GM23338 (cell line): ENCODE results near the gene DTNA. TPM values are rescaled to one million over a fixed set of nuclear protein-coding genes. Genes with fewer than 3 reads are reported as not detected.

ENCODE experiments used
- ATAC-seq: fragments of 200-7000 bp; cut with Tn5 transposase; 3 replicates; pipeline ENCODE4 v1.9.1; 2020
- DNase-seq: peaks from one replicate; pipeline ENCODE4 v3.0.0-alpha.2; 2015; ENCODE audit warnings: low spot score
- H2AFZ ChIP-seq: fragments of 200-600 bp; sonication (generic); 2 replicates; pipeline ENCODE4 v1.8.0; 2016; ENCODE audit warnings: antibody characterized with exemption, mild to moderate bottlenecking, moderate library complexity
- H3F3A ChIP-seq: fragments of 200-600 bp; sonication (generic); replicated peaks from 2 replicates; pipeline ENCODE4 v1.8.0; 2017; ENCODE audit warnings: antibody characterized with exemption, mixed run types, low read depth
- H3K27ac ChIP-seq: fragments of 200-600 bp; sonication (generic); 2 replicates; pipeline ENCODE4 v1.6.1; 2016; ENCODE audit warnings: low read depth
- H3K27me3 ChIP-seq: fragments of 200-600 bp; sonication (generic); 2 replicates; pipeline ENCODE4 v1.8.0; 2016; ENCODE audit warnings: mild to moderate bottlenecking, mixed run types, moderate library complexity; ENCODE audit not compliant: insufficient read depth
- H3K36me3 ChIP-seq: fragments of 200-600 bp; sonication (generic); 2 replicates; pipeline ENCODE4 v1.8.0; 2016; ENCODE audit warnings: mild to moderate bottlenecking; ENCODE audit not compliant: insufficient read depth
- H3K4me1 ChIP-seq: fragments of 200-600 bp; sonication (generic); 2 replicates; pipeline ENCODE4 v1.8.0; 2016; ENCODE audit warnings: mild to moderate bottlenecking, moderate library complexity; ENCODE audit not compliant: insufficient read depth
- H3K4me2 ChIP-seq: fragments of 200-600 bp; sonication (generic); 2 replicates; pipeline ENCODE4 v1.7.1; 2017; ENCODE audit warnings: mixed run types
- H3K4me3 ChIP-seq: fragments of 200-600 bp; sonication (generic); 2 replicates; pipeline ENCODE4 v1.6.1; 2016; ENCODE audit warnings: mixed run types
- H3K79me2 ChIP-seq: fragments of 200-600 bp; sonication (generic); replicated peaks from 2 replicates; pipeline ENCODE4 v1.8.0; 2017; ENCODE audit warnings: mild to moderate bottlenecking; ENCODE audit not compliant: insufficient read depth
- H3K9me2 ChIP-seq: fragments of 200-600 bp; sonication (generic); 2 replicates; pipeline ENCODE4 v1.8.0; 2017; ENCODE audit not compliant: insufficient read depth
- H4K20me1 ChIP-seq: fragments of 200-600 bp; sonication (generic); replicated peaks from 2 replicates; pipeline ENCODE4 v1.8.0; 2017; ENCODE audit warnings: mild to moderate bottlenecking; ENCODE audit not compliant: insufficient read depth
- H3K27ac Mint-ChIP-seq: 2 replicates; pipeline ENCODE4 v1.8.0; 2020; ENCODE audit warnings: inconsistent platforms, mild to moderate bottlenecking, moderate library complexity, mixed read lengths
- H3K27me3 Mint-ChIP-seq: 3 replicates; pipeline ENCODE4 v1.8.0; 2022; ENCODE audit warnings: low read depth, mild to moderate bottlenecking, moderate library complexity, mixed read lengths, inconsistent platforms; ENCODE audit not compliant: insufficient read depth, poor library complexity
- H3K36me3 Mint-ChIP-seq: 3 replicates; pipeline ENCODE4 v1.8.0; 2021; ENCODE audit warnings: low read depth, mild to moderate bottlenecking, inconsistent platforms, moderate library complexity, mixed read lengths
- H3K4me1 Mint-ChIP-seq: 3 replicates; pipeline ENCODE4 v1.8.0; 2020; ENCODE audit warnings: mild to moderate bottlenecking, inconsistent platforms, mixed read lengths
- H3K4me3 Mint-ChIP-seq: 3 replicates; pipeline ENCODE4 v1.8.0; 2021; ENCODE audit warnings: moderate library complexity, mild to moderate bottlenecking, inconsistent platforms, mixed read lengths
- H3K9me3 Mint-ChIP-seq: 3 replicates; pipeline ENCODE4 v1.8.0; 2020; ENCODE audit warnings: moderate library complexity, mild to moderate bottlenecking, inconsistent platforms, mixed read lengths
- EZH2 ChIP-seq: fragments of 200-600 bp; sonication (generic); IDR thresholded peaks from one replicate; pipeline ENCODE4 v1.8.0; 2017; ENCODE audit warnings: antibody characterized with exemption, mild to moderate bottlenecking, low read depth; ENCODE audit not compliant: unreplicated experiment
- EZH2phosphoT487 ChIP-seq: fragments of 200-600 bp; sonication (generic); IDR thresholded peaks from one replicate; pipeline ENCODE4 v1.8.1; 2018; ENCODE audit warnings: antibody characterized with exemption; ENCODE audit not compliant: unreplicated experiment
- JUNB ChIP-seq: IDR thresholded peaks from one replicate; pipeline ENCODE4 v1.6.1; 2016; ENCODE audit warnings: antibody characterized with exemption; ENCODE audit not compliant: unreplicated experiment
- NANOG ChIP-seq: IDR thresholded peaks from 2 replicates; pipeline ENCODE4 v1.6.1; 2016; ENCODE audit warnings: antibody characterized with exemption, borderline replicate concordance
- POLR2AphosphoS5 ChIP-seq: IDR thresholded peaks from 2 replicates; pipeline ENCODE4 v1.6.1; 2016; ENCODE audit warnings: antibody characterized with exemption, low read depth
- STAT1 ChIP-seq: IDR thresholded peaks from one replicate; pipeline ENCODE4 v1.6.1; 2016; ENCODE audit warnings: antibody characterized with exemption; ENCODE audit not compliant: unreplicated experiment
- ZNF114 ChIP-seq: fragments of 250-450 bp; sonication (Bioruptor Pico); IDR thresholded peaks from 2 replicates; pipeline ENCODE4 v1.5.0; 2020; ENCODE audit warnings: mild to moderate bottlenecking, moderate library complexity
- ZNF331 ChIP-seq: fragments of 250-450 bp; sonication (Bioruptor Pico); IDR thresholded peaks from 2 replicates; pipeline ENCODE4 v1.5.0; 2020; ENCODE audit warnings: low read depth, mild to moderate bottlenecking, moderate library complexity
- polyA plus RNA-seq: library from polyadenylated mRNA; unstranded; fragments of >200 nt; fragmentation: Nextera tagmentation; extraction: Ambion mirVana; gene quantifications from 2 replicates; pipeline ENCODE4 v1.2.1, GENCODE V29; 2016
- total RNA-seq: library from RNA; depleted of rRNA; stranded (reverse); fragments of >200 nt; shearing (Covaris generic); gene quantifications from 2 replicates; pipeline ENCODE4 v1.2.3, GENCODE V29; 2014
- TF ChIP-seq, protein P1 (sequence below), 2 experiments: fragments of 200-600 bp in 1 of 2; sonication (generic) in 1 of 2; conservative IDR thresholded peaks; 2 replicates each; pipeline versions ENCODE4 v1.5.1 to v1.6.1; 2016 to 2017; ENCODE audit warnings: antibody characterized with exemption in 2 of 2, low read depth in 2 of 2, mild to moderate bottlenecking in 2 of 2, moderate library complexity in 1 of 2
- TF ChIP-seq, protein P2 (sequence below): IDR thresholded peaks from 2 replicates; pipeline ENCODE4 v1.6.1; 2016; ENCODE audit warnings: antibody characterized with exemption
- TF ChIP-seq, protein P3 (sequence below): fragments of 250-450 bp; sonication (Bioruptor Pico); IDR thresholded peaks from 2 replicates; pipeline ENCODE4 v1.5.0; 2020; ENCODE audit warnings: mild to moderate bottlenecking, moderate library complexity

The DTNA gene
- total and polyA plus RNA-seq, 2 experiments from 2014 or later: 11.5 to 25.1 TPM

DNA sequence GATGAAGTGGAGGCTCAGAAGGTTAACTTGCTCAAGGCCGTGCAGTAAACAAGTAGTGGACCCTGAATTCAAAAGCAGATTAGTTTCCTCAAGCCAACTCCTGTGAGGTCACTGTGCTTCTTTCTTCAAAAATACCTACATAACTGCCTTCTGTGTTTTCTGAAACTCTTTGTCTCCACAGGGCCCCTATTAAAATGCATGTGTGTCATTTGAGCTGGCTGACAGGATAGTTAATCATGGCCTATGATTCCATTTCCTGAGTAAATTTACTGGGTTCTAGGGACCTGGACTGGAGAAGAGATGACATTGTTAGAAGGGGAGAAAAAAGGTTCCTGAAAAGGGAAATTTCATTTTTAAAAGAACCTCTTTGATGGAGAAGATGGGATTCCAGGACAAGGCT lies 12.9 kb upstream of the DTNA start:
- Histone ChIP-seq H3K4me2 (0 out of 2 replicates have a peak overlapping the region, but pooled peaks have one; percentile 4), H3K79me2 (no peaks in the 10 kb centered on the region), H4K20me1 (no peaks in the 10 kb centered on the region), H3K36me3 (no peaks in the 10 kb centered on the region), H3F3A (no peaks in the 10 kb centered on the region), H3K9me2 (peaks cover 10% of the 10 kb centered on the region; the same call in 1 of the 2 replicates), H3K27ac (no peak overlapping the region), H3K27me3 (no peaks in the 10 kb centered on the region), H3K4me1 (peaks cover 18% of the 10 kb centered on the region), H3K4me3 (no peak overlapping the region), H2AFZ (no peak overlapping the region)
- H3K4me3 Mint-ChIP-seq: no peak overlapping the region
- H3K4me1 Mint-ChIP-seq: peaks cover 16% of the 10 kb centered on the region
- ATAC-seq: no peak; the same call in 2 of the 3 replicates
- TF ChIP-seq EZH2phosphoT487 (no peak), NANOG (no peak), ZNF331 (CRISPR knock-in tag) (no peak), STAT1 (no peak), POLR2AphosphoS5 (no peak), ZNF114 (no peak), JUNB (no peak), EZH2 (no peak)
- TF ChIP-seq, protein P1, sequence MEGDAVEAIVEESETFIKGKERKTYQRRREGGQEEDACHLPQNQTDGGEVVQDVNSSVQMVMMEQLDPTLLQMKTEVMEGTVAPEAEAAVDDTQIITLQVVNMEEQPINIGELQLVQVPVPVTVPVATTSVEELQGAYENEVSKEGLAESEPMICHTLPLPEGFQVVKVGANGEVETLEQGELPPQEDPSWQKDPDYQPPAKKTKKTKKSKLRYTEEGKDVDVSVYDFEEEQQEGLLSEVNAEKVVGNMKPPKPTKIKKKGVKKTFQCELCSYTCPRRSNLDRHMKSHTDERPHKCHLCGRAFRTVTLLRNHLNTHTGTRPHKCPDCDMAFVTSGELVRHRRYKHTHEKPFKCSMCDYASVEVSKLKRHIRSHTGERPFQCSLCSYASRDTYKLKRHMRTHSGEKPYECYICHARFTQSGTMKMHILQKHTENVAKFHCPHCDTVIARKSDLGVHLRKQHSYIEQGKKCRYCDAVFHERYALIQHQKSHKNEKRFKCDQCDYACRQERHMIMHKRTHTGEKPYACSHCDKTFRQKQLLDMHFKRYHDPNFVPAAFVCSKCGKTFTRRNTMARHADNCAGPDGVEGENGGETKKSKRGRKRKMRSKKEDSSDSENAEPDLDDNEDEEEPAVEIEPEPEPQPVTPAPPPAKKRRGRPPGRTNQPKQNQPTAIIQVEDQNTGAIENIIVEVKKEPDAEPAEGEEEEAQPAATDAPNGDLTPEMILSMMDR (conservative IDR thresholded peaks at IDR 0.05; ENCODE audit: low read depth in 2 of 2): no peak
- TF ChIP-seq, protein P2, sequence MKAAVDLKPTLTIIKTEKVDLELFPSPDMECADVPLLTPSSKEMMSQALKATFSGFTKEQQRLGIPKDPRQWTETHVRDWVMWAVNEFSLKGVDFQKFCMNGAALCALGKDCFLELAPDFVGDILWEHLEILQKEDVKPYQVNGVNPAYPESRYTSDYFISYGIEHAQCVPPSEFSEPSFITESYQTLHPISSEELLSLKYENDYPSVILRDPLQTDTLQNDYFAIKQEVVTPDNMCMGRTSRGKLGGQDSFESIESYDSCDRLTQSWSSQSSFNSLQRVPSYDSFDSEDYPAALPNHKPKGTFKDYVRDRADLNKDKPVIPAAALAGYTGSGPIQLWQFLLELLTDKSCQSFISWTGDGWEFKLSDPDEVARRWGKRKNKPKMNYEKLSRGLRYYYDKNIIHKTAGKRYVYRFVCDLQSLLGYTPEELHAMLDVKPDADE: no peak
- TF ChIP-seq, protein P3, sequence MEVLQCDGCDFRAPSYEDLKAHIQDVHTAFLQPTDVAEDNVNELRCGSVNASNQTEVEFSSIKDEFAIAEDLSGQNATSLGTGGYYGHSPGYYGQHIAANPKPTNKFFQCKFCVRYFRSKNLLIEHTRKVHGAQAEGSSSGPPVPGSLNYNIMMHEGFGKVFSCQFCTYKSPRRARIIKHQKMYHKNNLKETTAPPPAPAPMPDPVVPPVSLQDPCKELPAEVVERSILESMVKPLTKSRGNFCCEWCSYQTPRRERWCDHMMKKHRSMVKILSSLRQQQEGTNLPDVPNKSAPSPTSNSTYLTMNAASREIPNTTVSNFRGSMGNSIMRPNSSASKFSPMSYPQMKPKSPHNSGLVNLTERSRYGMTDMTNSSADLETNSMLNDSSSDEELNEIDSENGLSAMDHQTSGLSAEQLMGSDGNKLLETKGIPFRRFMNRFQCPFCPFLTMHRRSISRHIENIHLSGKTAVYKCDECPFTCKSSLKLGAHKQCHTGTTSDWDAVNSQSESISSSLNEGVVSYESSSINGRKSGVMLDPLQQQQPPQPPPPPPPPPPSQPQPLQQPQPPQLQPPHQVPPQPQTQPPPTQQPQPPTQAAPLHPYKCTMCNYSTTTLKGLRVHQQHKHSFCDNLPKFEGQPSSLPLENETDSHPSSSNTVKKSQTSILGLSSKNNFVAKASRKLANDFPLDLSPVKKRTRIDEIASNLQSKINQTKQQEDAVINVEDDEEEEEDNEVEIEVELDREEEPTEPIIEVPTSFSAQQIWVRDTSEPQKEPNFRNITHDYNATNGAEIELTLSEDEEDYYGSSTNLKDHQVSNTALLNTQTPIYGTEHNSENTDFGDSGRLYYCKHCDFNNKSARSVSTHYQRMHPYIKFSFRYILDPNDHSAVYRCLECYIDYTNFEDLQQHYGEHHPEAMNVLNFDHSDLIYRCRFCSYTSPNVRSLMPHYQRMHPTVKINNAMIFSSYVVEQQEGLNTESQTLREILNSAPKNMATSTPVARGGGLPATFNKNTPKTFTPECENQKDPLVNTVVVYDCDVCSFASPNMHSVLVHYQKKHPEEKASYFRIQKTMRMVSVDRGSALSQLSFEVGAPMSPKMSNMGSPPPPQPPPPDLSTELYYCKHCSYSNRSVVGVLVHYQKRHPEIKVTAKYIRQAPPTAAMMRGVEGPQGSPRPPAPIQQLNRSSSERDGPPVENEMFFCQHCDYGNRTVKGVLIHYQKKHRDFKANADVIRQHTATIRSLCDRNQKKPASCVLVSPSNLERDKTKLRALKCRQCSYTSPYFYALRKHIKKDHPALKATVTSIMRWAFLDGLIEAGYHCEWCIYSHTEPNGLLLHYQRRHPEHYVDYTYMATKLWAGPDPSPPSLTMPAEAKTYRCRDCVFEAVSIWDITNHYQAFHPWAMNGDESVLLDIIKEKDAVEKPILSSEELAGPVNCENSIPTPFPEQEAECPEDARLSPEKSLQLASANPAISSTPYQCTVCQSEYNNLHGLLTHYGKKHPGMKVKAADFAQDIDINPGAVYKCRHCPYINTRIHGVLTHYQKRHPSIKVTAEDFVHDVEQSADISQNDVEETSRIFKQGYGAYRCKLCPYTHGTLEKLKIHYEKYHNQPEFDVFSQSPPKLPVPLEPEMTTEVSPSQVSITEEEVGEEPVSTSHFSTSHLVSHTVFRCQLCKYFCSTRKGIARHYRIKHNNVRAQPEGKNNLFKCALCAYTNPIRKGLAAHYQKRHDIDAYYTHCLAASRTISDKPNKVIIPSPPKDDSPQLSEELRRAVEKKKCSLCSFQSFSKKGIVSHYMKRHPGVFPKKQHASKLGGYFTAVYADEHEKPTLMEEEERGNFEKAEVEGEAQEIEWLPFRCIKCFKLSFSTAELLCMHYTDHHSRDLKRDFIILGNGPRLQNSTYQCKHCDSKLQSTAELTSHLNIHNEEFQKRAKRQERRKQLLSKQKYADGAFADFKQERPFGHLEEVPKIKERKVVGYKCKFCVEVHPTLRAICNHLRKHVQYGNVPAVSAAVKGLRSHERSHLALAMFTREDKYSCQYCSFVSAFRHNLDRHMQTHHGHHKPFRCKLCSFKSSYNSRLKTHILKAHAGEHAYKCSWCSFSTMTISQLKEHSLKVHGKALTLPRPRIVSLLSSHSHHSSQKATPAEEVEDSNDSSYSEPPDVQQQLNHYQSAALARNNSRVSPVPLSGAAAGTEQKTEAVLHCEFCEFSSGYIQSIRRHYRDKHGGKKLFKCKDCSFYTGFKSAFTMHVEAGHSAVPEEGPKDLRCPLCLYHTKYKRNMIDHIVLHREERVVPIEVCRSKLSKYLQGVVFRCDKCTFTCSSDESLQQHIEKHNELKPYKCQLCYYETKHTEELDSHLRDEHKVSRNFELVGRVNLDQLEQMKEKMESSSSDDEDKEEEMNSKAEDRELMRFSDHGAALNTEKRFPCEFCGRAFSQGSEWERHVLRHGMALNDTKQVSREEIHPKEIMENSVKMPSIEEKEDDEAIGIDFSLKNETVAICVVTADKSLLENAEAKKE: no peak
- DNase-seq: no peak
- peaks cover 10% of the 10 kb centered on the region for H3K36me3 Mint-ChIP-seq
- H3K9me3 Mint-ChIP-seq: no peaks in the 10 kb centered on the region; the same call in 2 of the 3 replicates
- H3K27me3 Mint-ChIP-seq: no peaks in the 10 kb centered on the region
- peak overlapping the region; percentile 5 for H3K27ac Mint-ChIP-seq
